ENCODE measurements around the gene CLCN3. TPM values are rescaled to one million over a fixed set of nuclear protein-coding genes. Genes with fewer than 3 reads are reported as not detected.
A peak's percentile ranks its signal among the peaks of the same experiment; 100 is the strongest.

The CLCN3 gene
- total and polyA plus RNA-seq, 2 of the 4 experiments (the other 2 are of a cell fraction) = 13.0 to 22.8 TPM

DNA sequence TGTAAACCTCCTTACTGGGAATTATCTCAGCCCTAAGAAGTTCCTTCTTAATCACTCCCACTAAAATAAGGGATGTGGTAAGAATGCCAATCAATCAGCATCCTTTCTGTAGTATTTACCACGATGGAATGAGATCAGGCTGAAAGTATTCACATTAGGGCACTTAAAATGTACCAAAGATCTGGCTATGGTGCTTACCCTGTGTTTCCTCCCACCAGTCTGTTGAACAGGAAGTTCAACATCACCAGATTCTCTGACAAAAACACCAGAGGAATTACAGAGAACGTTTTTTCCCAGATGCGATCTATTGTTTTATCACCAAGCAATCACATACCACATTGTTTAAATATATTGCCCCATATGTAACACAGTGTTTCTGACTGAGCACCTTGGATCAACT, 2.1 kb upstream of the CLCN3 start:
- Histone ChIP-seq H4K91ac (ENCODE audit: insufficient read depth, low read depth, low read length) (no peak overlapping the region), H3K9ac (ENCODE audit: low read depth, low read length) (no peak overlapping the region), H4K8ac (ENCODE audit: low read depth in 2 of 2, low read length in 2 of 2) (no peak overlapping the region), H3K79me1 (ENCODE audit: low read depth in 1 of 2, low read length in 2 of 2) (peaks cover 0 to 7% of the 10 kb centered on the region in 2 experiments; a peak in 3 of 4 replicates), H3K9me1 (ENCODE audit: insufficient read depth, low read length) (no peaks in the 10 kb centered on the region), H2AK5ac (ENCODE audit: low read depth, low read length) (no peak overlapping the region), H3K56ac (ENCODE audit: extremely low read depth, insufficient read depth, low read length) (no peak overlapping the region), H2BK120ac (ENCODE audit: low read depth, low read length) (no peak overlapping the region), H3K4me2 (ENCODE audit: low read depth, low read length) (no peak overlapping the region), H3K4ac (ENCODE audit: low read depth, low read length) (no peak overlapping the region), H3K14ac (replicated peaks; ENCODE audit: low read depth, low read length) (no peak overlapping the region), H3K9me3 (ENCODE audit: control insufficient read depth, insufficient read depth, low read length) (no peaks in the 10 kb centered on the region), H3K18ac (ENCODE audit: low read depth, low read length) (no peak overlapping the region), H3K27ac (ENCODE audit: insufficient read depth, low read length) (no peak overlapping the region), H2AK9ac (replicated peaks; ENCODE audit: low read depth, low read length, poor library complexity) (no peak overlapping the region), H3K4me3 (ENCODE audit: insufficient read depth, low read depth, low read length) (no peak overlapping the region), H2BK5ac (ENCODE audit: low read depth, low read length, poor library complexity, severe bottlenecking) (no peak overlapping the region), H2BK20ac (ENCODE audit: low read depth, low read length) (no peak overlapping the region), H3K27me3 (ENCODE audit: control insufficient read depth, insufficient read depth, low read length) (no peaks in the 10 kb centered on the region), H2AFZ (replicated peaks; ENCODE audit: low read length, poor library complexity) (no peak overlapping the region), H4K20me1 (ENCODE audit: insufficient read depth, low read length) (peaks cover 10% of the 10 kb centered on the region; the same call in 1 of the 2 replicates), H3K36me3 (ENCODE audit: control insufficient read depth, insufficient read depth, low read length) (no peaks in the 10 kb centered on the region), H3K4me1 (ENCODE audit: control insufficient read depth, insufficient read depth, low read length) (no peaks in the 10 kb centered on the region), H4K5ac (ENCODE audit: low read depth, low read length) (no peak overlapping the region), H2BK15ac (ENCODE audit: low read depth, low read length) (no peak overlapping the region), H3K23ac (ENCODE audit: low read depth, low read length) (no peak overlapping the region)
- no CpG with 5 or more reads among the region's 3 CpGs for WGBS, 2 experiments (ENCODE audit: extremely low coverage in 2 of 2, insufficient read length in 1 of 2)
- TF ChIP-seq, protein P1, sequence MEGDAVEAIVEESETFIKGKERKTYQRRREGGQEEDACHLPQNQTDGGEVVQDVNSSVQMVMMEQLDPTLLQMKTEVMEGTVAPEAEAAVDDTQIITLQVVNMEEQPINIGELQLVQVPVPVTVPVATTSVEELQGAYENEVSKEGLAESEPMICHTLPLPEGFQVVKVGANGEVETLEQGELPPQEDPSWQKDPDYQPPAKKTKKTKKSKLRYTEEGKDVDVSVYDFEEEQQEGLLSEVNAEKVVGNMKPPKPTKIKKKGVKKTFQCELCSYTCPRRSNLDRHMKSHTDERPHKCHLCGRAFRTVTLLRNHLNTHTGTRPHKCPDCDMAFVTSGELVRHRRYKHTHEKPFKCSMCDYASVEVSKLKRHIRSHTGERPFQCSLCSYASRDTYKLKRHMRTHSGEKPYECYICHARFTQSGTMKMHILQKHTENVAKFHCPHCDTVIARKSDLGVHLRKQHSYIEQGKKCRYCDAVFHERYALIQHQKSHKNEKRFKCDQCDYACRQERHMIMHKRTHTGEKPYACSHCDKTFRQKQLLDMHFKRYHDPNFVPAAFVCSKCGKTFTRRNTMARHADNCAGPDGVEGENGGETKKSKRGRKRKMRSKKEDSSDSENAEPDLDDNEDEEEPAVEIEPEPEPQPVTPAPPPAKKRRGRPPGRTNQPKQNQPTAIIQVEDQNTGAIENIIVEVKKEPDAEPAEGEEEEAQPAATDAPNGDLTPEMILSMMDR (conservative IDR thresholded peaks at IDR 0.05; ENCODE audit: low read depth, low read length) = no peak
- TF ChIP-seq RCOR1 (IDR thresholded peaks at IDR 0.05; ENCODE audit: insufficient replicate concordance, low read length) (no peak), SMC3 (IDR thresholded peaks at IDR 0.05; ENCODE audit: low read depth, low read length) (no peak), MAFK (IDR thresholded peaks at IDR 0.05; ENCODE audit: low read depth, low read length) (no peak), RAD21 (IDR thresholded peaks at IDR 0.05; ENCODE audit: low read length) (no peak), MAZ (IDR thresholded peaks at IDR 0.05; ENCODE audit: borderline replicate concordance, low read depth, low read length) (no peak), NFE2L2 (IDR thresholded peaks at IDR 0.05; ENCODE audit: low read depth, low read length) (no peak), POLR2A (IDR thresholded peaks at IDR 0.05; ENCODE audit: low read depth, low read length) (no peak)
- TF ChIP-seq, protein P2, sequence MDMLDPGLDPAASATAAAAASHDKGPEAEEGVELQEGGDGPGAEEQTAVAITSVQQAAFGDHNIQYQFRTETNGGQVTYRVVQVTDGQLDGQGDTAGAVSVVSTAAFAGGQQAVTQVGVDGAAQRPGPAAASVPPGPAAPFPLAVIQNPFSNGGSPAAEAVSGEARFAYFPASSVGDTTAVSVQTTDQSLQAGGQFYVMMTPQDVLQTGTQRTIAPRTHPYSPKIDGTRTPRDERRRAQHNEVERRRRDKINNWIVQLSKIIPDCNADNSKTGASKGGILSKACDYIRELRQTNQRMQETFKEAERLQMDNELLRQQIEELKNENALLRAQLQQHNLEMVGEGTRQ (IDR thresholded peaks at IDR 0.05; ENCODE audit: low read depth, low read length) = no peak
- ChIA-PET CTCF (no interaction called here), POLR2A (ENCODE audit: unreplicated experiment) (interaction anchor here (0.6 kb wide), 1 partner anchor 42 kb away, joined by 3 read pairs; no protein-coding TSS in a partner anchor)
- BruUV-seq (replicated peaks) = no TSS peak
- DNase-seq = peak; percentile 41
- dilution Hi-C loops (cut with HindIII; ENCODE audit: low sequenced_read_pairs, unreplicated experiment) (no loop called here), in situ Hi-C loops (cut with MboI; ENCODE audit: low sequenced_read_pairs) (loop anchor here (25.0 kb wide), 1 partner anchor 444 kb away; no protein-coding TSS in a partner anchor), intact Hi-C loops (cut with micrococcal nuclease) (no loop called here)
- no peak for ATAC-seq (ENCODE audit: low read depth)
